ENCODE results near the gene EXOSC10. TPM values are rescaled to one million over a fixed set of nuclear protein-coding genes. Genes with fewer than 3 reads are reported as not detected.

Gene EXOSC10
- 46.8 TPM for total RNA-seq
- 26.2 TPM for polyA plus RNA-seq (ENCODE audit: insufficient read depth, low read depth, low replicate concordance)
- long read RNA-seq, donor 1, partial matches to known transcripts = 6 of 7 reads
- long read RNA-seq, donor 1, other reads (novel, unspliced or antisense) = 0 of 7 reads
- long read RNA-seq, donor 2, partial matches to known transcripts = 28 of 30 reads
- long read RNA-seq, donor 2, other reads (novel, unspliced or antisense) = 0 of 30 reads
- long read RNA-seq, donor 3, partial matches to known transcripts = 26 of 28 reads
- long read RNA-seq, donor 3, other reads (novel, unspliced or antisense) = 0 of 28 reads
- long read RNA-seq, donor 4, partial matches to known transcripts = 9 of 11 reads
- long read RNA-seq, donor 4, other reads (novel, unspliced or antisense) = 0 of 11 reads
- long read RNA-seq, donor 5, partial matches to known transcripts = 0 of 1 reads
- long read RNA-seq, donor 5, other reads (novel, unspliced or antisense) = 0 of 1 reads
- long read RNA-seq, donor 6, partial matches to known transcripts = 18 of 21 reads
- long read RNA-seq, donor 6, other reads (novel, unspliced or antisense) = 0 of 21 reads
- long read RNA-seq, donor 7, transcript EXOSC10-202 (25 exons, 2,808 nt) = major isoform, 40 of 56 reads
- long read RNA-seq, donor 7, partial matches to known transcripts = 6 of 56 reads
- long read RNA-seq, donor 7, other reads (novel, unspliced or antisense) = 9 of 56 reads
- long read RNA-seq, donor 8, partial matches to known transcripts = 6 of 9 reads
- long read RNA-seq, donor 8, other reads (novel, unspliced or antisense) = 0 of 9 reads
- long read RNA-seq, donor 9 = 0 reads
- long read RNA-seq, donor 10, partial matches to known transcripts = 17 of 19 reads
- long read RNA-seq, donor 10, other reads (novel, unspliced or antisense) = 0 of 19 reads

- Histone ChIP-seq H3K4me1 (ENCODE audit: control insufficient read depth in 2 of 3, insufficient read depth in 2 of 3, low read depth in 1 of 3, low read length in 3 of 3) (peaks cover 0 to 8% (median 5%) of the 10 kb centered on the region in 3 donors), H3K27me3 (ENCODE audit: control insufficient read depth, insufficient read depth, low read length) (no peaks in the 10 kb centered on the region), H3K9ac (ENCODE audit: low read length in 3 of 3) (peak within 1 kb of the TSS; percentile 58 to 90 (median 87)), H3K27ac (ENCODE audit: low read depth in 2 of 2, low read length in 2 of 2) (peak within 1 kb of the TSS in 1 of 2 donors; percentile 65), H3K36me3 (ENCODE audit: control insufficient read depth in 2 of 3, insufficient read depth in 3 of 3, low read length in 3 of 3) (peaks cover 0 to 9% (median 4%) of the 10 kb centered on the region in 3 donors), H3K9me3 (ENCODE audit: control insufficient read depth in 2 of 3, insufficient read depth in 1 of 3, low read length in 3 of 3) (no peaks in the 10 kb centered on the region), H3K4me3 (ENCODE audit: low read length in 3 of 3) (peak within 1 kb of the TSS; percentile 80 to 96 (median 85))
- no peak for FAIRE-seq
- no peak for TF ChIP-seq CTCF (IDR thresholded peaks at IDR 0.05; ENCODE audit: borderline replicate concordance, extremely low read depth, insufficient read depth)
- DNase-seq = peak; percentile 92 to 97 (median 94)
- intact Hi-C loops (cut with DNase I) = no loop called here
These were observed at the start of gene EXOSC10 for GRCh38 chr1:11099310-11100148. Gene EXOSC10 (minus strand): TSS chr1:11099869. CDS start chr1:11099831, 38 bp downstream.

- peaks cover 0 to 3% (median 0%) of the 10 kb centered on the region in 3 donors for H3K4me1 ChIP-seq (ENCODE audit: control insufficient read depth in 2 of 3, insufficient read depth in 2 of 3, low read depth in 1 of 3, low read length in 3 of 3)
- no peaks in the 10 kb centered on the region for H3K27me3 ChIP-seq (ENCODE audit: control insufficient read depth, insufficient read depth, low read length)
- no peak overlapping the region for H3K9ac ChIP-seq (ENCODE audit: low read length in 3 of 3)
- H3K36me3 ChIP-seq (ENCODE audit: control insufficient read depth in 2 of 3, insufficient read depth in 3 of 3, low read length in 3 of 3) = peaks cover 6 to 55% (median 39%) of the 10 kb centered on the region in 3 donors
- intact Hi-C loops (cut with DNase I) = no loop called here
- TF ChIP-seq CTCF (IDR thresholded peaks at IDR 0.05; ENCODE audit: borderline replicate concordance, extremely low read depth, insufficient read depth) = no peak
- DNase-seq (no peak), FAIRE-seq (no peak)
- no peak overlapping the region for H3K27ac ChIP-seq (ENCODE audit: low read depth in 2 of 2, low read length in 2 of 2)
- no peaks in the 10 kb centered on the region for H3K9me3 ChIP-seq (ENCODE audit: control insufficient read depth in 2 of 3, insufficient read depth in 1 of 3, low read length in 3 of 3)
- no peak overlapping the region for H3K4me3 ChIP-seq (ENCODE audit: low read length in 3 of 3)
These were observed 47.6 kb upstream of the EXOSC10 start for GRCh38 chr1:11147197-11147770.

GRCh38 chr1:11145741-11146140 lies 46.1 kb upstream of the EXOSC10 start:
- intact Hi-C loops (cut with DNase I) = no loop called here
- no peaks in the 10 kb centered on the region for H3K9me3 ChIP-seq (ENCODE audit: control insufficient read depth in 2 of 3, insufficient read depth in 1 of 3, low read length in 3 of 3)

More at GRCh38 chr1:11145741-11146140, 46.1 kb upstream of the EXOSC10 start:
- FAIRE-seq (no peak), DNase-seq (no peak)
- Histone ChIP-seq H3K36me3 (ENCODE audit: control insufficient read depth in 2 of 3, insufficient read depth in 3 of 3, low read length in 3 of 3) (peaks cover 6 to 47% (median 36%) of the 10 kb centered on the region in 3 donors), H3K4me1 (ENCODE audit: control insufficient read depth in 2 of 3, insufficient read depth in 2 of 3, low read depth in 1 of 3, low read length in 3 of 3) (no peaks in the 10 kb centered on the region), H3K4me3 (ENCODE audit: low read length in 3 of 3) (no peak overlapping the region), H3K27me3 (ENCODE audit: control insufficient read depth, insufficient read depth, low read length) (no peaks in the 10 kb centered on the region), H3K9ac (ENCODE audit: low read length in 3 of 3) (no peak overlapping the region), H3K27ac (ENCODE audit: low read depth in 2 of 2, low read length in 2 of 2) (no peak overlapping the region)
- no peak for TF ChIP-seq CTCF (IDR thresholded peaks at IDR 0.05; ENCODE audit: borderline replicate concordance, extremely low read depth, insufficient read depth)

Measured in kidney (tissue), 22 donors.